ENCODE results near the gene CDC25B.
A peak's percentile ranks its signal among the peaks of the same experiment; 100 is the strongest.

The CDC25B gene

DNA sequence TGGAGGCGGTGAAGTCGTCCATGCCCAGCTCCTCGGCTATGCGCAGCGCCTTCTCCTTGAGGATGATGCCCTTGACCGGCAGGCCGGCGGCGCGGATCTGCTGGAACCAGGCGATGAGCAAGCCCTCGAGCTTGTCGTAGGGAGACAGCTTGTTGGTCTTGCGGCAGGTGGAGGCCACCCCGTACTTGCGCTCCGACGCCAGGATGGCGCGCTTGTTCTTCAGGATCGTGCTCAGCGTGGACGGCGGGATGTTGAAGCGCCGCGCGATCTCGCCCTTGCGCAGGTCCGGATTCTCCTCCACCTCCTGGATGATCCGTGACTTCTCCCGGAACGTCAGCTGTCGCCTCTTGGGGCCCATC lies 10.0 kb upstream of the CDC25B start (continued):
- TF ChIP-seq REPIN1 (tag by site-specific recombination; IDR thresholded peaks at IDR 0.05; ENCODE audit: low read depth): no peak
- TF ChIP-seq HOXC10 (CRISPR knock-in tag; IDR thresholded peaks at IDR 0.05): no peak
- TF ChIP-seq GLIS2 (tag by site-specific recombination; IDR thresholded peaks at IDR 0.05): 0 out of 2 replicates have a peak, but pooled peaks have one; percentile 46
- TF ChIP-seq, protein P1, sequence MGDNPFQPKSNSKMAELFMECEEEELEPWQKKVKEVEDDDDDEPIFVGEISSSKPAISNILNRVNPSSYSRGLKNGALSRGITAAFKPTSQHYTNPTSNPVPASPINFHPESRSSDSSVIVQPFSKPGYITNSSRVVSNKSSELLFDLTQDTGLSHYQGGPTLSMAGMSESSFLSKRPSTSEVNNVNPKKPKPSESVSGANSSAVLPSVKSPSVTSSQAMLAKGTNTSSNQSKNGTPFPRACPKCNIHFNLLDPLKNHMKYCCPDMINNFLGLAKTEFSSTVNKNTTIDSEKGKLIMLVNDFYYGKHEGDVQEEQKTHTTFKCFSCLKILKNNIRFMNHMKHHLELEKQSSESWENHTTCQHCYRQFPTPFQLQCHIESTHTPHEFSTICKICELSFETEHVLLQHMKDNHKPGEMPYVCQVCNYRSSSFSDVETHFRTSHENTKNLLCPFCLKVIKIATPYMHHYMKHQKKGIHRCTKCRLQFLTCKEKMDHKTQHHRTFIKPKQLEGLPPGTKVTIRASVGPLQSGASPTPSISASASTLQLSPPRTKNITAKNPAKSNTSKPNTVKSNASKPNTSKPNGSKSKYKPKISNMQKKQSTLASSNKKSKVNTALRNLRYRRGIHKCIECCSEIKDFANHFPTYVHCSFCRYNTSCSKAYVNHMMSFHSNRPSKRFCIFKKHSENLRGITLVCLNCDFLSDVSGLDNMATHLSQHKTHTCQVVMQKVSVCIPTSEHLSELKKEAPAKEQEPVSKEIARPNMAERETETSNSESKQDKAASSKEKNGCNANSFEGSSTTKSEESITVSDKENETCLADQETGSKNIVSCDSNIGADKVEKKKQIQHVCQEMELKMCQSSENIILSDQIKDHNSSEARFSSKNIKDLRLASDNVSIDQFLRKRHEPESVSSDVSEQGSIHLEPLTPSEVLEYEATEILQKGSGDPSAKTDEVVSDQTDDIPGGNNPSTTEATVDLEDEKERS (tag by site-specific recombination; IDR thresholded peaks at IDR 0.05): no peak
- TF ChIP-seq, protein P2, sequence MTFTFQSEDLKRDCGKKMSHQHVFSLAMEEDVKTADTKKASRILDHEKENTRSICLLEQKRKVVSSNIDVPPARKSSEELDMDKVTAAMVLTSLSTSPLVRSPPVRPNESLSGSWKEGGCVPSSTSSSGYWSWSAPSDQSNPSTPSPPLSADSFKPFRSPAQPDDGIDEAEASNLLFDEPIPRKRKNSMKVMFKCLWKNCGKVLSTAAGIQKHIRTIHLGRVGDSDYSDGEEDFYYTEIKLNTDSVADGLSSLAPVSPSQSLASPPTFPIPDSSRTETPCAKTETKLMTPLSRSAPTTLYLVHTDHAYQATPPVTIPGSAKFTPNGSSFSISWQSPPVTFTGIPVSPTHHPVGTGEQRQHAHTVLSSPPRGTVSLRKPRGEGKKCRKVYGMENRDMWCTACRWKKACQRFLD (tag by site-specific recombination; IDR thresholded peaks at IDR 0.05): no peak
- TF ChIP-seq ZNF2 (tag by site-specific recombination; IDR thresholded peaks at IDR 0.05): 0 out of 2 replicates have a peak, but pooled peaks have one; percentile 29
- TF ChIP-seq ZNF514 (tag by site-specific recombination; IDR thresholded peaks at IDR 0.05): no peak
- TF ChIP-seq, protein P3, sequence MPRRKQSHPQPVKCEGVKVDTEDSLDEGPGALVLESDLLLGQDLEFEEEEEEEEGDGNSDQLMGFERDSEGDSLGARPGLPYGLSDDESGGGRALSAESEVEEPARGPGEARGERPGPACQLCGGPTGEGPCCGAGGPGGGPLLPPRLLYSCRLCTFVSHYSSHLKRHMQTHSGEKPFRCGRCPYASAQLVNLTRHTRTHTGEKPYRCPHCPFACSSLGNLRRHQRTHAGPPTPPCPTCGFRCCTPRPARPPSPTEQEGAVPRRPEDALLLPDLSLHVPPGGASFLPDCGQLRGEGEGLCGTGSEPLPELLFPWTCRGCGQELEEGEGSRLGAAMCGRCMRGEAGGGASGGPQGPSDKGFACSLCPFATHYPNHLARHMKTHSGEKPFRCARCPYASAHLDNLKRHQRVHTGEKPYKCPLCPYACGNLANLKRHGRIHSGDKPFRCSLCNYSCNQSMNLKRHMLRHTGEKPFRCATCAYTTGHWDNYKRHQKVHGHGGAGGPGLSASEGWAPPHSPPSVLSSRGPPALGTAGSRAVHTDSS (tag by site-specific recombination; IDR thresholded peaks at IDR 0.05): no peak
- TF ChIP-seq ZBTB8A (tag by site-specific recombination; IDR thresholded peaks at IDR 0.05): peak; percentile 51
- peak; percentile 16; the same call in 1 of the 2 replicates for TF ChIP-seq ZNF335 (tag by site-specific recombination; conservative IDR thresholded peaks at IDR 0.05)
- TF ChIP-seq, protein P4, sequence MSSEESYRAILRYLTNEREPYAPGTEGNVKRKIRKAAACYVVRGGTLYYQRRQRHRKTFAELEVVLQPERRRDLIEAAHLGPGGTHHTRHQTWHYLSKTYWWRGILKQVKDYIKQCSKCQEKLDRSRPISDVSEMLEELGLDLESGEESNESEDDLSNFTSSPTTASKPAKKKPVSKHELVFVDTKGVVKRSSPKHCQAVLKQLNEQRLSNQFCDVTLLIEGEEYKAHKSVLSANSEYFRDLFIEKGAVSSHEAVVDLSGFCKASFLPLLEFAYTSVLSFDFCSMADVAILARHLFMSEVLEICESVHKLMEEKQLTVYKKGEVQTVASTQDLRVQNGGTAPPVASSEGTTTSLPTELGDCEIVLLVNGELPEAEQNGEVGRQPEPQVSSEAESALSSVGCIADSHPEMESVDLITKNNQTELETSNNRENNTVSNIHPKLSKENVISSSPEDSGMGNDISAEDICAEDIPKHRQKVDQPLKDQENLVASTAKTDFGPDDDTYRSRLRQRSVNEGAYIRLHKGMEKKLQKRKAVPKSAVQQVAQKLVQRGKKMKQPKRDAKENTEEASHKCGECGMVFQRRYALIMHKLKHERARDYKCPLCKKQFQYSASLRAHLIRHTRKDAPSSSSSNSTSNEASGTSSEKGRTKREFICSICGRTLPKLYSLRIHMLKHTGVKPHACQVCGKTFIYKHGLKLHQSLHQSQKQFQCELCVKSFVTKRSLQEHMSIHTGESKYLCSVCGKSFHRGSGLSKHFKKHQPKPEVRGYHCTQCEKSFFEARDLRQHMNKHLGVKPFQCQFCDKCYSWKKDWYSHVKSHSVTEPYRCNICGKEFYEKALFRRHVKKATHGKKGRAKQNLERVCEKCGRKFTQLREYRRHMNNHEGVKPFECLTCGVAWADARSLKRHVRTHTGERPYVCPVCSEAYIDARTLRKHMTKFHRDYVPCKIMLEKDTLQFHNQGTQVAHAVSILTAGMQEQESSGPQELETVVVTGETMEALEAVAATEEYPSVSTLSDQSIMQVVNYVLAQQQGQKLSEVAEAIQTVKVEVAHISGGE (tag by site-specific recombination; conservative IDR thresholded peaks at IDR 0.05; ENCODE audit: low read depth): no peak
- no peak for TF ChIP-seq ZNF10 (tag by site-specific recombination; IDR thresholded peaks at IDR 0.05)
- TF ChIP-seq ZSCAN16 (tag by site-specific recombination; IDR thresholded peaks at IDR 0.05): no peak
- TF ChIP-seq, protein P5, sequence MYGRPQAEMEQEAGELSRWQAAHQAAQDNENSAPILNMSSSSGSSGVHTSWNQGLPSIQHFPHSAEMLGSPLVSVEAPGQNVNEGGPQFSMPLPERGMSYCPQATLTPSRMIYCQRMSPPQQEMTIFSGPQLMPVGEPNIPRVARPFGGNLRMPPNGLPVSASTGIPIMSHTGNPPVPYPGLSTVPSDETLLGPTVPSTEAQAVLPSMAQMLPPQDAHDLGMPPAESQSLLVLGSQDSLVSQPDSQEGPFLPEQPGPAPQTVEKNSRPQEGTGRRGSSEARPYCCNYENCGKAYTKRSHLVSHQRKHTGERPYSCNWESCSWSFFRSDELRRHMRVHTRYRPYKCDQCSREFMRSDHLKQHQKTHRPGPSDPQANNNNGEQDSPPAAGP (tag by site-specific recombination; IDR thresholded peaks at IDR 0.05): no peak
- TF ChIP-seq, protein P6, sequence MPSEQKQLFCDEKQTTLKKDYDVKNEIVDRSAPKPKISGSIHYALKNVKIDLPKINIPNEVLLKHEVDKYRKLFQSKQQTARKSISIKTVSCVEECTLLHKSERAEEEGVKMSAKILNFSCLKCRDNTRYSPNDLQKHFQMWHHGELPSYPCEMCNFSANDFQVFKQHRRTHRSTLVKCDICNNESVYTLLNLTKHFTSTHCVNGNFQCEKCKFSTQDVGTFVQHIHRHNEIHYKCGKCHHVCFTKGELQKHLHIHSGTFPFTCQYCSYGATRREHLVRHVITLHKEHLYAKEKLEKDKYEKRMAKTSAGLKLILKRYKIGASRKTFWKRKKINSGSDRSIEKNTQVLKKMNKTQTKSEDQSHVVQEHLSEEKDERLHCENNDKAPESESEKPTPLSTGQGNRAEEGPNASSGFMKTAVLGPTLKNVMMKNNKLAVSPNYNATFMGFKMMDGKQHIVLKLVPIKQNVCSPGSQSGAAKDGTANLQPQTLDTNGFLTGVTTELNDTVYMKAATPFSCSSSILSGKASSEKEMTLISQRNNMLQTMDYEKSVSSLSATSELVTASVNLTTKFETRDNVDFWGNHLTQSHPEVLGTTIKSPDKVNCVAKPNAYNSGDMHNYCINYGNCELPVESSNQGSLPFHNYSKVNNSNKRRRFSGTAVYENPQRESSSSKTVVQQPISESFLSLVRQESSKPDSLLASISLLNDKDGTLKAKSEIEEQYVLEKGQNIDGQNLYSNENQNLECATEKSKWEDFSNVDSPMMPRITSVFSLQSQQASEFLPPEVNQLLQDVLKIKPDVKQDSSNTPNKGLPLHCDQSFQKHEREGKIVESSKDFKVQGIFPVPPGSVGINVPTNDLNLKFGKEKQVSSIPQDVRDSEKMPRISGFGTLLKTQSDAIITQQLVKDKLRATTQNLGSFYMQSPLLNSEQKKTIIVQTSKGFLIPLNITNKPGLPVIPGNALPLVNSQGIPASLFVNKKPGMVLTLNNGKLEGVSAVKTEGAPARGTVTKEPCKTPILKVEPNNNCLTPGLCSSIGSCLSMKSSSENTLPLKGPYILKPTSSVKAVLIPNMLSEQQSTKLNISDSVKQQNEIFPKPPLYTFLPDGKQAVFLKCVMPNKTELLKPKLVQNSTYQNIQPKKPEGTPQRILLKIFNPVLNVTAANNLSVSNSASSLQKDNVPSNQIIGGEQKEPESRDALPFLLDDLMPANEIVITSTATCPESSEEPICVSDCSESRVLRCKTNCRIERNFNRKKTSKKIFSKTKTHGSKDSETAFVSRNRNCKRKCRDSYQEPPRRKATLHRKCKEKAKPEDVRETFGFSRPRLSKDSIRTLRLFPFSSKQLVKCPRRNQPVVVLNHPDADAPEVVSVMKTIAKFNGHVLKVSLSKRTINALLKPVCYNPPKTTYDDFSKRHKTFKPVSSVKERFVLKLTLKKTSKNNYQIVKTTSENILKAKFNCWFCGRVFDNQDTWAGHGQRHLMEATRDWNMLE (tag by site-specific recombination; conservative IDR thresholded peaks at IDR 0.05; ENCODE audit: low read depth): no peak
- TF ChIP-seq ZFP37 (tag by site-specific recombination; IDR thresholded peaks at IDR 0.05): no peak
- no peak for TF ChIP-seq ZBTB48 (tag by site-specific recombination; IDR thresholded peaks at IDR 0.05)
- TF ChIP-seq ZNF596 (tag by site-specific recombination; IDR thresholded peaks at IDR 0.05): no peak
- TF ChIP-seq ZNF121 (tag by site-specific recombination; IDR thresholded peaks at IDR 0.05): no peak
- no peak for TF ChIP-seq ZNF624 (tag by site-specific recombination; IDR thresholded peaks at IDR 0.05)
- TF ChIP-seq, protein P7, sequence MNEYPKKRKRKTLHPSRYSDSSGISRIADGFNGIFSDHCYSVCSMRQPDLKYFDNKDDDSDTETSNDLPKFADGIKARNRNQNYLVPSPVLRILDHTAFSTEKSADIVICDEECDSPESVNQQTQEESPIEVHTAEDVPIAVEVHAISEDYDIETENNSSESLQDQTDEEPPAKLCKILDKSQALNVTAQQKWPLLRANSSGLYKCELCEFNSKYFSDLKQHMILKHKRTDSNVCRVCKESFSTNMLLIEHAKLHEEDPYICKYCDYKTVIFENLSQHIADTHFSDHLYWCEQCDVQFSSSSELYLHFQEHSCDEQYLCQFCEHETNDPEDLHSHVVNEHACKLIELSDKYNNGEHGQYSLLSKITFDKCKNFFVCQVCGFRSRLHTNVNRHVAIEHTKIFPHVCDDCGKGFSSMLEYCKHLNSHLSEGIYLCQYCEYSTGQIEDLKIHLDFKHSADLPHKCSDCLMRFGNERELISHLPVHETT (tag by site-specific recombination; IDR thresholded peaks at IDR 0.05): 0 out of 2 replicates have a peak, but pooled peaks have one; percentile 25
- TF ChIP-seq, protein P8, sequence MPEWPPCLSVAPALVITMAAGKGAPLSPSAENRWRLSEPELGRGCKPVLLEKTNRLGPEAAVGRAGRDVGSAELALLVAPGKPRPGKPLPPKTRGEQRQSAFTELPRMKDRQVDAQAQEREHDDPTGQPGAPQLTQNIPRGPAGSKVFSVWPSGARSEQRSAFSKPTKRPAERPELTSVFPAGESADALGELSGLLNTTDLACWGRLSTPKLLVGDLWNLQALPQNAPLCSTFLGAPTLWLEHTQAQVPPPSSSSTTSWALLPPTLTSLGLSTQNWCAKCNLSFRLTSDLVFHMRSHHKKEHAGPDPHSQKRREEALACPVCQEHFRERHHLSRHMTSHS (tag by site-specific recombination; IDR thresholded peaks at IDR 0.05): no peak
- no peak for TF ChIP-seq KLF9 (tag by site-specific recombination; IDR thresholded peaks at IDR 0.05; ENCODE audit: low read depth)

Measured in HEK293 (cell line).